ENCODE results near the gene C1QTNF3.

DNA sequence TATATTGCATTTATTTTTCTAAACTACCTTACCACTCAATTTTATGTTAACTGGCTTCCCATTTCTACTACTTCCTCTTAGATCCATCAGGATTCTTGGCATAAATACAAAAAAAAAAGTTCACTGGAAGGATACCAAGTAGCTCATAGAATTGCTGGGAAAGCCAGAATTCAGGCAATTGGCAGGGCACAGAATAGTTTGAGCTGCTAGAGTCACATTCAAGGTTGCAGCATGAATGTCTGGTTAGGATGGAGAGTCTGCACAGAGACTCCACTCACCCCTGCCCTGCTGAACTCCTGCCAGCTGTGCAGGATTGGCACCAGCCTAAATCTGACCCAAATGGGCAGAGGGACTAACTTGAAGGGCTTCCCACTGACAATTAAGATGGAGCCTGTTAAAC is 30.2 kb downstream of the C1QTNF3 start:
- TF ChIP-seq, protein P1, sequence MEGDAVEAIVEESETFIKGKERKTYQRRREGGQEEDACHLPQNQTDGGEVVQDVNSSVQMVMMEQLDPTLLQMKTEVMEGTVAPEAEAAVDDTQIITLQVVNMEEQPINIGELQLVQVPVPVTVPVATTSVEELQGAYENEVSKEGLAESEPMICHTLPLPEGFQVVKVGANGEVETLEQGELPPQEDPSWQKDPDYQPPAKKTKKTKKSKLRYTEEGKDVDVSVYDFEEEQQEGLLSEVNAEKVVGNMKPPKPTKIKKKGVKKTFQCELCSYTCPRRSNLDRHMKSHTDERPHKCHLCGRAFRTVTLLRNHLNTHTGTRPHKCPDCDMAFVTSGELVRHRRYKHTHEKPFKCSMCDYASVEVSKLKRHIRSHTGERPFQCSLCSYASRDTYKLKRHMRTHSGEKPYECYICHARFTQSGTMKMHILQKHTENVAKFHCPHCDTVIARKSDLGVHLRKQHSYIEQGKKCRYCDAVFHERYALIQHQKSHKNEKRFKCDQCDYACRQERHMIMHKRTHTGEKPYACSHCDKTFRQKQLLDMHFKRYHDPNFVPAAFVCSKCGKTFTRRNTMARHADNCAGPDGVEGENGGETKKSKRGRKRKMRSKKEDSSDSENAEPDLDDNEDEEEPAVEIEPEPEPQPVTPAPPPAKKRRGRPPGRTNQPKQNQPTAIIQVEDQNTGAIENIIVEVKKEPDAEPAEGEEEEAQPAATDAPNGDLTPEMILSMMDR (IDR thresholded peaks at IDR 0.05; ENCODE audit: insufficient read depth, low read length, poor library complexity, severe bottlenecking) = no peak
- TF ChIP-seq EZH2phosphoT487 (conservative IDR thresholded peaks at IDR 0.05; ENCODE audit: low read length) = no peak
